ENCODE measurements around the gene HS3ST3A1.

Gene HS3ST3A1

DNA sequence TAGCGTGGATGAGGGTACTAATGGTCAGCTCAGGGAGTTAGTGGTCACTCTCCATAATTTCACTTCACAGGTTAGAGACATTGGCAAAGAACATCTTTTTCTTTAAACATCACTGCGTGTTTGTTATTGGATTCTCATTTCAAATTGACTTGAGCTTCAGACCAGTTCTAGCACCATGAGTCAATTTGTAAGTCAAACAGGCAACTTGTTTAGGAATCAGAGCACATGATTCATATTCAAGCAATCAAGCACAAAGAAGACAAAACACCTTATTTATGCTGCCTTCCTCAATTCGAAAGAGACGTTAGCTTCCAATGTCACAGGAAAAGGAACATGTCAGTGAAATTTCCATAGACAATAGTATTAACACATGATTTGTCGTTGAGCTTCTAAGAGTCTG is 62.3 kb downstream of the HS3ST3A1 start:
- DNase-seq (ENCODE audit: low spot score), result no peak
- TF ChIP-seq, protein P1, sequence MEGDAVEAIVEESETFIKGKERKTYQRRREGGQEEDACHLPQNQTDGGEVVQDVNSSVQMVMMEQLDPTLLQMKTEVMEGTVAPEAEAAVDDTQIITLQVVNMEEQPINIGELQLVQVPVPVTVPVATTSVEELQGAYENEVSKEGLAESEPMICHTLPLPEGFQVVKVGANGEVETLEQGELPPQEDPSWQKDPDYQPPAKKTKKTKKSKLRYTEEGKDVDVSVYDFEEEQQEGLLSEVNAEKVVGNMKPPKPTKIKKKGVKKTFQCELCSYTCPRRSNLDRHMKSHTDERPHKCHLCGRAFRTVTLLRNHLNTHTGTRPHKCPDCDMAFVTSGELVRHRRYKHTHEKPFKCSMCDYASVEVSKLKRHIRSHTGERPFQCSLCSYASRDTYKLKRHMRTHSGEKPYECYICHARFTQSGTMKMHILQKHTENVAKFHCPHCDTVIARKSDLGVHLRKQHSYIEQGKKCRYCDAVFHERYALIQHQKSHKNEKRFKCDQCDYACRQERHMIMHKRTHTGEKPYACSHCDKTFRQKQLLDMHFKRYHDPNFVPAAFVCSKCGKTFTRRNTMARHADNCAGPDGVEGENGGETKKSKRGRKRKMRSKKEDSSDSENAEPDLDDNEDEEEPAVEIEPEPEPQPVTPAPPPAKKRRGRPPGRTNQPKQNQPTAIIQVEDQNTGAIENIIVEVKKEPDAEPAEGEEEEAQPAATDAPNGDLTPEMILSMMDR (conservative IDR thresholded peaks at IDR 0.05; ENCODE audit: low read depth), result no peak
- ChIA-PET CTCF (no interaction called here), POLR2A (ENCODE audit: low non-redundant PET) (no interaction called here)
- no peak overlapping the region for H3K27ac ChIP-seq

DNA sequence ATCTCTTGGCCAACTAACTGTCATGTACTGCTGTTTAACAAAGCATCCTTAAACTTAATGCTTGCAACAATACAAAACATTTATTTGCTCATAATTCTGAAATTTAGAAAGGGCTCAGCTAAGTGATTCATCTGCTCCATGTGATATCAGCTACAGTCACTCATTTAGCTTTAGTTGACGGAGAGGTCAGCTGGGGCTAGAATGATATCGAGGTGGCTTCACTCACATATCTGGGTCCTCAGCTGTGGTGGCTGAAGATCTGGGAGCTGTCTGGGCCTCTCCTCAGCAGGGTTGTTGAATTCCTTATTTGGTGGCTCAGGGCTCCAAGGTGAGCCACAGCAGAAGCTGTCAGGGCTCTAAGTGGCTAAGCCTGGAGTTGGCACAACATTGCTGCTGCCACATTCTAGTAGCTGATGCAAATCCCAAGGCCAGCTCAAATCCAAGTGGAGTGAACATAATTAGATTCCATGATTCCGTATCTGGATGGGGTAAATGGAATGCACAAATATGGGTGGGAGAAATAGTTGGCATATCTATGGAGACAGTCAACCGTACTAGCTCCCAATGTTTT is 62.8 kb downstream of the HS3ST3A1 start:
- TF ChIP-seq, protein P1 (conservative IDR thresholded peaks at IDR 0.05; ENCODE audit: low read depth), result no peak
- no peak overlapping the region for H3K27ac ChIP-seq
- no peak for DNase-seq (ENCODE audit: low spot score)
- ChIA-PET CTCF (no interaction called here), POLR2A (ENCODE audit: low non-redundant PET) (no interaction called here)

DNA sequence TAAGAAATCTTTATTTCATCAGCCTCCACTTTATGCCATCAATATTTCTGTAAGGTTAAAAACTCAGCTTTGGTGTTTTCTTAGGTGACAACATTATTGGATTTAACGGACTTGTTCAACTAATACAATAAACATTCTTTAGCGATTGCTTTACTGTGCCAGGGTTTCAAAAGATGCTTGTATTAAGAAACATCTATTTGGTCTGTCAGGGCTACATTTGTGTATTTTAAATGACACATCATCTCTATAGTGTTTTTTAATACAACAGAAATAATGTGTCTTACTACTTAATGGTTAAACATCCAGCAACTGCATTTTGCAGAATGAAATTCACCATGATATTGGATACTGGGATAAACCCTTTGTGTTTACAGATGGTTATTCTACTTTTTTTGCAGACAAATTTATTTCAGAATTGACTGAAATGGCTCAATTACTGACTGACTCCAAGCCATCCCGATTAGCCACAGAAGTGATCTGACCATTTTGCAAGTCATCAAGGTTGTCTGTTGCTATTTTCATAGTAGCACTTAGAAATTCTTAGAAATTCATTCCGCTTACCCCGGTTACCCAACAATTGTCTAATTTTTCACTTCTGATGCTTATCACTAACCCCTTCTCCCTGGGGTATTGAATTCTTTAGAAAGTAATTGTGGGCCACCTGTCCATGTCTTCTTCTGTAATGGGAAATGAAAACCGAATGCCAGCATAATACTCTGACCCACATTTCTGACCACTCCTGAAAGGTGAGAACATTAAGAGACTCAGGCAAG is 63.7 kb downstream of the HS3ST3A1 start:
- no peak overlapping the region for H3K27ac ChIP-seq
- POLR2A ChIA-PET (ENCODE audit: low non-redundant PET), result no interaction called here
- no peak for DNase-seq (ENCODE audit: low spot score)
- TF ChIP-seq, protein P1 (conservative IDR thresholded peaks at IDR 0.05; ENCODE audit: low read depth), result no peak
- CTCF ChIA-PET, result no interaction called here

DNA sequence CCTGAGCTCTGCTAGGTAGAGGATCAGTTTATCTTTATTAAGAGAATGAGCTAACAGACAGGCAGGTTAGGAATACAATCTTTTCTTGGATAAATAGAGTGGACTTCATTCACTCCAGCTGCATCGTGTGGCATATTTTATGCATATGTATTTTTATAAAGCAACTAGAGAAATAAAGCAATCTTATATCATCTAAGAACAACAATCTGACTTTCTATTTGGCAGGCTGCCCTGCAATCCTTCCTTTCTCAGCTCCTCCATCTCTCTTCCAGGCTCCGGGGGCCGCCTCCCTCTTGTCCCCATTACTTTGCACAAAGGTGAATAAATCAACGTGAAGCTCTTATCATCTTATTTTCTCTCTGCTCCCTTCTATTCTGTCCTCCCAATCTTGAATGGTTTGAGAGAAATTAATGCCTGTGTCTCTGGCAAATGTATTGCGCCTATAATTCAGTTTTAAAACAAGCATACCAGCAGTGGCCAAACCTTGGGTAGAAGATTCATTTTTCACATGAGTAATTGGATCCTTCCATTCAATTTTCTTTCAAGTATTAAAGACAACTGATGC is 64.5 kb downstream of the HS3ST3A1 start:
- DNase-seq (ENCODE audit: low spot score), result no peak
- POLR2A ChIA-PET (ENCODE audit: low non-redundant PET), result no interaction called here
- TF ChIP-seq, protein P1 (conservative IDR thresholded peaks at IDR 0.05; ENCODE audit: low read depth), result no peak
- CTCF ChIA-PET, result interaction anchor here (0.6 kb wide), 1 partner anchor 40 kb away, joined by 4 read pairs; no protein-coding TSS in a partner anchor
- H3K27ac ChIP-seq, result no peak overlapping the region

DNA sequence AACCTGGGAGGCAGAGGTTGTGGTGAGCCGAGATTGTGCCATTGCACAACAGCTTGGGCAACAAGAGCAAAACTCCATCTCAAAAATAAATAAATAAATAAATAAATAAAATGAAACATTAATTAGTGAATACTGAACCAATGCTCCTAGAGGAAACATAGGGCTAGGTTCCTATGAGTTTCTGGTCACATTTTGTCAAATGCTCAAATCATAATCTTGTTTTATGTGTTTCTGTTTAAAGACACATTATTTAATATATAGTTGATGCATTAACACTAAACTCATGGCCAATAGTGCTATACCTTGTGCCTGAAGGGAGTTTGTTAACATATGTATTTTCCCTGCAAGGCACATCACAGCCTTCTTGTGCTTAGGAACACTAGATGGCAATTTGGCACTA is 66.8 kb downstream of the HS3ST3A1 start:
- ChIA-PET CTCF (no interaction called here), POLR2A (ENCODE audit: low non-redundant PET) (no interaction called here)
- DNase-seq (ENCODE audit: low spot score), result no peak
- TF ChIP-seq, protein P1 (conservative IDR thresholded peaks at IDR 0.05; ENCODE audit: low read depth), result no peak
- H3K27ac ChIP-seq, result no peak overlapping the region

DNA sequence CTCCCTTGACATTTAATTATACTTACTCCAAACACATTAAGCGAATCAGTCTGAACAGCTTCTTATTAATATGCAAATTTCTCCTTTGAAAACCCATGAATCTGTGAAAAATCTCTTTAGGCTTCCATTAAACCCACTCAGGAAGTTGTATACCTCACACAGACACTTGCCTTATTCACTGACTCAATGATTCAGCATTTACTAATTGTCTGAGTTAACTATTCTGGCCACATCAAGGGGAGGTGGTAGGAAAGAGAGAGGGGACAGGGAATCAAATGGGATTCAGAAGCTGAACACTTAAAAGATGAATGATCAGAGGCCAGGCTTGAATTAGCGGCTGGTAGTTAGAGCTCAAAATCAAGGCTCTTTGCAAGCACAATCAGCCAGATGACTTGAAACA is 70.0 kb downstream of the HS3ST3A1 start:
- ChIA-PET POLR2A (ENCODE audit: low non-redundant PET) (no interaction called here), CTCF (no interaction called here)

More for the DNA sequence above, 70.0 kb downstream of the HS3ST3A1 start:
- H3K27ac ChIP-seq, result no peak overlapping the region
- TF ChIP-seq, protein P1 (conservative IDR thresholded peaks at IDR 0.05; ENCODE audit: low read depth), result no peak
- DNase-seq (ENCODE audit: low spot score), result no peak
